Activated CD4-positive, alpha-beta T cell treated with anti-CD3 and anti-CD28 coated beads for 24 hours (primary cell): ENCODE results near the gene PDLIM5.
"Not testable (repeated sequence)": the region's sequence is repeated elsewhere in the genome, so short reads cannot be mapped to it uniquely, and the experiment has no call there.

Source experiments
- DNase-seq, 2 donors: peaks; one replicate each; pipeline ENCODE4 v3.0.0-alpha.2; 2020; ENCODE audit warnings: low read depth in 2 of 2

Gene PDLIM5

GRCh38 chr4:94595880-94596483 is 144.2 kb downstream of the PDLIM5 start:
- no peak for DNase-seq

DNA sequence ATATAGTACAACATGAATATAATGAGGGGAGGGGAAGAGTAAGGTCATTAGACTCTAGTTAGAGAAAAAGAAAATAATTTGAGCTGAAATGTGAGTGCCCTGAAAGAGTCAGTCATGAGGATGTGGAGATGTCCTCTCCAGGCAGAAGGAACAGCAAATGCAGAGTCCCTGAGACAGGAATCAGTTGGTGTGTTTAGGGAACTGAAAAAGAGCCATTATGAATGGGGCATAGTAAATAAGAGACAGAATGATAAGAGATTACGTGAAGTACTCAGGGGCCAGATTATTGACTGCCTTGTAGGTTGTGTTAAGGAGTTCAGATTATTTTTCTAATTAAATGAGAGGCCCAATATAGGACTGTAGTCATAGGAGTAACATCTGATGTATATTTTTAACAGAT is 147.0 kb downstream of the PDLIM5 start:
- DNase-seq = no peak

GRCh38 chr4:94603170-94603747 is 151.5 kb downstream of the PDLIM5 start:
- no peak for DNase-seq

DNA sequence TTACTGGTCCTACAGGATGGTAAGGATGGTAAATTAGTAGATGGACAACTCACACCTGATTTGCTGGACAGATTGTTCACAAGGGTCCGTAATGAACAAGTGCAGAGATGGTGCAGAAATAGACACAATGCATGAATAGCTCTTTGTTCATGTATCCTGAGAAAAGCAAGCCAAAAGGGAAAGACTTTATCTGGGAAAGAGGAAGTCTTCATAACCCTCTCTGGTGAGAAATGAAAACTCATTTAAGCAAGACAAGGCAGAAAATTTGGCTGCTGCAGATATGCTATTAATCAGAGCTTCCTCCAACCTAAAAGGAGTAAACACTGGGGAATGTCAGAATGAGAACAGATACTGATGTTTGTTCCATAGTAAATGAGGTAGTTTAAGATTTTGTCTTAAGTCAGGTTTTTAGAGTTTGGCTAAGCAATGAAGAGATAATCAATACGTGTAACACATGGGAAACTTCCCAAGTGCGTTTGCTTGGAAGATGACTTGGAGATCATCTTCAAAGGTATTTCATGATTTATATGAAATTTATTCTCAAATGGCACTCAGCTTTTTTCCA is 153.6 kb downstream of the PDLIM5 start:
- no peak for DNase-seq

DNA sequence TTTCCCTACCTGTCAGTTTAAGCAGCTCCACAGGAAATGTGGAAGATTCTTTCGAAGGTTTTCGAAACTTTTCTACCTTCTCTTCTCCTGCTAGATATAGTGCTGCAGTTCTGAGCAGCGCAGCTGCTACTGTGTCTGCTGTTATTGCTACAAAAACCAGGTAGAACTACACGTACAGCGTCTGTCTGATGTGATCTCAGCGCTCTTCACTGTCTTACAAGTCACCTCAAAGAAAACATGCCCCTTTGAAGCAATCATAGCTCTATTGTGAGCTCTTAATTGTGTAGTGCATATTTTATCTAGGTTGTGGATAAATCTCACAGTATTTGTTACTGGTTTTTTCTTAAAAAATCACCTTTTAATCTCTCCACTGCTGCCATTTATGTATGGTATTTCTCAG is 158.4 kb downstream of the PDLIM5 start:
- DNase-seq = no peak

- DNase-seq = no peak
Observed at GRCh38 chr4:94613248-94613647, 161.5 kb downstream of the PDLIM5 start.

DNA sequence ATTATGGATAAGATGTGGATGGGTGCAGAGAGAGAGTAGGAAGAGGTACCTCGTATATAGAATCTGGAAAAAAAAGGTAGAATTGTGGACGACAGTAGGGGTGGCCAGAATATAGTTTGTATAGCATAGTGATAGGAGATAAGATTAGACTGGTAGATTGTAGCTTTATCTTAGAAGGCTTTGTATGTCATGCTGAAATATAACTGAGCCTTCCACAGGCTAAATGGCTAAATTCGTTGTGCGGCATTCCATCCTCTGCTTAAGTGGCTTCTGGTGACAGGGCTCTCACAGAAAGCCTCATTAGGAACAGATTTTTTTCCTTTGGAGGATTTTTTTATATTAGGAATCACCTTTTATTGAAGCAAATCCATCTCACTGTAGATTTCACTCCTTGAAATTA is 163.7 kb downstream of the PDLIM5 start:
- no peak for DNase-seq

- DNase-seq = peak in 1 of 2 donors; percentile 1
Observed at GRCh38 chr4:94621491-94622080, 169.8 kb downstream of the PDLIM5 start.

- no peak for DNase-seq
Observed at GRCh38 chr4:94623126-94623911, 171.6 kb downstream of the PDLIM5 start.

DNA sequence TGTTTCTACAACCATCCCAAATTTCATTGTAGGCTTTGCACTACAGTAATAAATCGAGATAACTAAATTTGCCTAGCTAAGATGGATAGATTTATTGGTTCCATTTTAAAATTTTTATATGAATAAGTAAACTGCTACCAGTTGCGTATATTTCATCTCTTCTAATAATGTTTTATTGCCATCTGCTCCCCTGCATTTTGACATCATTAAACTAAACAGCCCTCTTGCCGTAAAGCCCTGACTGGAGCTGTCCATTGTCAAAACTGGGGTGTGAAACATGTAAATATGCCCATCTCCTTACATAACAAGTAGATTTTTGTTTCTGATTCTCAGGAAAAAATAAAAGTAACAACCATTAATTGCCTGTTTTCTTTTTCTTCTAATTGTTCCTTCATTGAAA is 175.2 kb downstream of the PDLIM5 start:
- no peak for DNase-seq

DNA sequence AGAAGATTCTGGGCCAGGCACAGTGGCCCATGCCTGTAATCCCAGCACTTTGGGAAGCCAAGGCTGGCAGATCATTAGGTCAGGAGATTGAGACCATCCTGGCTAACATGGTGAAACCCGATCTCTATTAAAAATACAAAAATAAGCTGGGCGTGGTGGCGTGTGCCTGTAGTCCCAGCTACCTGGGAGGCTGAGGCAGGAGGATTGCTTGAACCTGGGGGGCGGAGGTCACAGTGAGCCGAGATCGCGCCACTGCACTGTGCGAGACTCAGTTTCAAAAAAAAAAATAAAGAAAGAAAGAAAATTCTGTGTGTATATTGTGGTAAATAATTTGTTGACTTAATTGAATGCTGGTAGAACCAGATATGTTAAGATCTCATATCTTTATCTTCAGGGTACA is 177.3 kb downstream of the PDLIM5 start:
- DNase-seq = not testable (repeated sequence)

DNA sequence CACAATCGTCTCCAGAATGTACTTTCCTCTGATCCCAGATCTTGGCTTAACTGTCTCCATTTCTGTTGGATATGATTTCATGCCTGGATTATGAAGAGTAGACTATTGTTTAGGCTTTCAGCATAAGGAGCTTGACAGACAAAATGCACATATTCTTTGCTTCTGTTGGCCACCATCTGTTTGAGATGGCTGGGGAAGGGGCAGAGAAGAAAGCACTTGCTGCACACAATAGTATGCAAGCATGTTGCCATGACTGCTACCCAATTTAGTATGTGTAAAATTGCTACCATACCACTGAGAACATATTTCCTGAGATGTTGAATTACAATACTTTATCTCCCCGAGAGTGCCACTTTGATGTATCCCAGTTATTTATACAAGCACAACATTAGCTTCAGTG is 178.1 kb downstream of the PDLIM5 start:
- DNase-seq = no peak

- no peak for DNase-seq
Observed at GRCh38 chr4:94634271-94634670, 182.5 kb downstream of the PDLIM5 start.

GRCh38 chr4:94635177-94635576 is 183.4 kb downstream of the PDLIM5 start:
- no peak for DNase-seq

DNA sequence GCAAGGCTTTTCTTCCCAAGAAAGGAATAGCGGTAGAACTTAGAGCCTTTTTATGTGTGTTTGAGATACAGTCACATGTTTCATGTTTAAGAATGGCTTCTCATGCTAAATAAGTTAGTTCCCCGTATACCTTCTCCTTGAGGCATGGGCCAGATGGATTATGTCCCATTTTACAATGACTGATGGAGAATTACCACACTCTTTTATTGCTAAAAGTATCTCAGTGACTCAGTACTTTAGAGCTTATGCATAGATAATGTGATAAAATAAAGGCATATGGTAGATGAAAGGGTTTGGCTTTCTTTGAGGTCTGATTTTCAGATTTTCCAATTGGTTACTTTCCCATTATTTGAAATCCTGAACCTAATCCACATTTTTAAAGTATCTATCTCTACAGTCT is 184.3 kb downstream of the PDLIM5 start:
- DNase-seq = no peak

GRCh38 chr4:94639298-94639697 is 187.6 kb downstream of the PDLIM5 start:
- no peak for DNase-seq

GRCh38 chr4:94640151-94640550 is 188.4 kb downstream of the PDLIM5 start:
- DNase-seq = no peak

DNA sequence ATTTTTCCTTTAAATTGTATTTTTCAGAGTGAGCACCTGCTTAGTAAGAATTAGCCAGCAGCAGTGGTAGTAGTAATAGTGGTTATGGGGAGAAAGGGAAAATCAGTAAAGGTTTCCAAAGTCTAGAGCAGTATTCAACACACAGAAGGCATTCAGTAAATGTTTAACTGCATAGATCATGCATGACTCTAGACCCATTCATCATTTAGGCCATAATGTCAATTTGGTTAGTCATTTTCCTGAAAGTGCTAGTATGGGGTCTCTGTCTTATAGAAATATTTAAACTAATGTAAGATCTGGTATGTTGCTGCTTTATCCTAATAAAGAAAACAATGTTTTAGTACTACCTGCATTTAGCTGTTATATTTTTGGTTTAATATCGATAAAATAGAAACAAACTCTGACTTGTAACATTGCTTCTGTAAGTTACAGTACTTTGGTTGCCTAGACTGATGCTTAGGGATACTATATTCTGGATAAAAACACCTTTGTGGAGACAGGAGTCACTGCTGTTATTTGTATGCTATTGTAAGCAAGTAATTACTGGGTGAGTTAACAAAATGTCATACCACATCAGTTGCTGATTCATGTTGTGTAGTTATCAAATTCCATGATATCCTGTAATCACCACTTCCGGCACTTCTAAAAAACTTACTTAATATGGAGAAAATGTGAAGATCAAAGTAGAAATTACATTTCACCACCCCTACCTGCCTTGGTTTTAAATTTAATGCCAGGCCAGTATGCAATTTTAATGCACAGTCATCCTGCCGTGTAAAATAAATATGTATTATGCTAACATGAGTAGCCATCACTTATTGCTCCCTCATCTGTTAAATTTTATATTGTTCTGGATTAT is 190.2 kb downstream of the PDLIM5 start:
- no peak for DNase-seq

DNA sequence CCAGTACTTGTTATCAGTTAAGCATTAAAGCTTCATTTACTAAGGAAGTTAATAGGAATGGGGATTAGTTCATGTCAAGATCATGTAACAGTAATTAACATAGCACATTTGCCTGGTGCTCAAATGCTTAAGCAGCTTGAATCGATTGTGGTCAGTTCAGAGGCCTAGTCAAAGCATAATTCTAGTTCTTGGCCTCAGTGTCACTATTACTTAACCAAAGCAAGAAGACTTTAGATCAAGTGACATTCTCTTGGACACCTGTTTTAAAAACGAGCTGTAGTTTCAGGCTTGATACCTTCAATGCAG is 190.8 kb downstream of the PDLIM5 start:
- no peak for DNase-seq

DNA sequence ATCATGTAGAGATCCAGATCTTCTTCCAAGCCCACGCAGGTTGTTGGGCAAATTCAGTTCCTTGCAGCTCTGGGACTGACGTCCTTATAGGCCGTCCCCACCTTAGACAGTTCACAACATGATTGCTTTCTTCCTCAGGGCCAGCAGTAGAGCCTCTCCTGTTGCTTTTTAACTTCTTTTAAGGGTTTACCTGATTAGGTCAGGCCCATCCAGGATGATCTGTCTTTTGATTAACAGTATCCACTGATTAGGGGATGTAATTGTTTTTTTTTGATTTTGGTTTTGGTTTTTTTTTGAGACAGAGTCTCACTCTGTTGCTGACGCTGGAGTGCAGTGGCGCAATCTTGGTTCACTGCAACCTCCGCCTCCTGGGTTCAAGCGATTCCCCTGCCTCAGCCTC is 197.0 kb downstream of the PDLIM5 start:
- no peak for DNase-seq

GRCh38 chr4:94649381-94650133 is 197.8 kb downstream of the PDLIM5 start:
- no peak for DNase-seq
